B cell (primary cell): ENCODE measurements around the gene NPPB. TPM values are rescaled to one million over a fixed set of nuclear protein-coding genes. Genes with fewer than 3 reads are reported as not detected.
"Not testable (repeated sequence)": the region's sequence is repeated elsewhere in the genome, so short reads cannot be mapped to it uniquely, and the experiment has no call there.

Experiments used
- ATAC-seq: fragments of 200-7000 bp; cut with Tn5 transposase; one replicate; pipeline ENCODE4 v1.10.0; 2021; ENCODE audit warnings: low read depth, mild to moderate bottlenecking, moderate number of reproducible peaks, moderate library complexity
- CTCF ChIA-PET: fragments of 350-600 bp; sonication (Branson Sonifier 250); formaldehyde crosslinking; loops from one replicate; lab custom pipeline; 2021; ENCODE audit warnings: antibody characterized with exemption, inconsistent platforms; lab: Charles Lee
- POLR2A ChIA-PET: fragments of 350-600 bp; sonication (Branson Sonifier 250); formaldehyde crosslinking; loops from one replicate; lab custom pipeline; 2021; ENCODE audit warnings: antibody characterized with exemption; lab: Charles Lee
- DNase-seq: peaks from one replicate; pipeline ENCODE4 v3.0.0; 2013
- H2AFZ ChIP-seq: 2 replicates; pipeline ENCODE4 v1.6.1; 2012; ENCODE audit warnings: mild to moderate bottlenecking, low read depth, low read length; ENCODE audit not compliant: insufficient read depth, poor library complexity, severe bottlenecking
- H3K27ac ChIP-seq, 2 donors: 1 replicate in 1 of 2; 2 replicates in 1 of 2; pipeline ENCODE4 v1.5.1; 2012 to 2013; ENCODE audit warnings: low read length in 2 of 2, mild to moderate bottlenecking in 2 of 2, moderate library complexity in 1 of 2
- H3K27me3 ChIP-seq, 4 experiments: fragments of 200-600 bp in 1 of 4; sonication (generic) in 1 of 4; replicated peaks in 1 of 4; 1 replicate in 2 of 4; 2 replicates in 2 of 4; pipeline versions ENCODE4 v1.6.1 to v1.7.0; 2013 to 2016; ENCODE audit warnings: low read length in 3 of 4, mild to moderate bottlenecking in 2 of 4, mixed read lengths in 1 of 4, moderate library complexity in 1 of 4; ENCODE audit not compliant: insufficient read depth in 4 of 4, control insufficient read depth in 3 of 4; ENCODE audit errors: control extremely low read depth in 1 of 4
- H3K36me3 ChIP-seq, 2 experiments: replicated peaks in 1 of 2; 1 replicate in 1 of 2; 2 replicates in 1 of 2; pipeline versions ENCODE4 v1.6.1 to v1.7.1; 2013; ENCODE audit warnings: low read length in 1 of 2; ENCODE audit not compliant: insufficient read depth in 2 of 2, control insufficient read depth in 1 of 2; ENCODE audit errors: control extremely low read depth in 1 of 2, extremely low read depth in 1 of 2
- H3K4me1 ChIP-seq, 2 donors: fragments of 200-600 bp in 1 of 2; sonication (generic) in 1 of 2; 1 replicate in 1 of 2; 2 replicates in 1 of 2; pipeline versions ENCODE4 v1.5.1 to v1.6.1; 2013 to 2017; ENCODE audit warnings: low read length in 2 of 2; ENCODE audit not compliant: control insufficient read depth in 2 of 2, insufficient read depth in 2 of 2
- H3K4me2 ChIP-seq: replicated peaks from 2 replicates; pipeline ENCODE3; 2012; ENCODE audit warnings: mild to moderate bottlenecking, low read depth, low read length; ENCODE audit not compliant: poor library complexity, severe bottlenecking
- H3K4me3 ChIP-seq, 5 experiments: fragments of 200-600 bp in 1 of 5; sonication (generic) in 1 of 5; 1 replicate in 3 of 5; 2 replicates in 2 of 5; pipeline versions ENCODE4 v1.5.1 to v1.7.0; 2011 to 2016; ENCODE audit warnings: low read length in 4 of 5, mild to moderate bottlenecking in 4 of 5, low read depth in 2 of 5, control low read depth in 1 of 5, moderate library complexity in 1 of 5; ENCODE audit not compliant: insufficient read depth in 1 of 5; ENCODE audit errors: control extremely low read depth in 1 of 5, extremely low read depth in 1 of 5
- H3K79me2 ChIP-seq: fragments of 200-600 bp; sonication (generic); one replicate; pipeline ENCODE4 v1.6.0; 2016; ENCODE audit warnings: low read length; ENCODE audit not compliant: control insufficient read depth, insufficient read depth
- H3K9ac ChIP-seq: fragments of 200-600 bp; sonication (generic); 2 replicates; pipeline ENCODE4 v1.6.1; 2017; ENCODE audit warnings: mild to moderate bottlenecking, low read length, moderate library complexity
- H3K9me3 ChIP-seq, 3 donors: one replicate each; pipeline versions ENCODE4 v1.6.1 to v1.7.1; 2013; ENCODE audit warnings: low read length in 2 of 3; ENCODE audit not compliant: control insufficient read depth in 2 of 3, insufficient read depth in 1 of 3; ENCODE audit errors: control extremely low read depth in 1 of 3
- H4K20me1 ChIP-seq: 2 replicates; pipeline ENCODE4 v1.6.0; 2012; ENCODE audit warnings: mild to moderate bottlenecking, low read length; ENCODE audit not compliant: insufficient read depth, control insufficient read depth, poor library complexity, severe bottlenecking
- H3K27ac Mint-ChIP-seq: one replicate; pipeline ENCODE4 v1.8.0; 2021; ENCODE audit warnings: mixed read lengths
- H3K27me3 Mint-ChIP-seq: one replicate; pipeline ENCODE4 v1.8.0; 2021; ENCODE audit warnings: mixed read lengths
- H3K4me1 Mint-ChIP-seq: one replicate; pipeline ENCODE4 v1.8.0; 2021; ENCODE audit warnings: mixed read lengths
- H3K4me3 Mint-ChIP-seq: one replicate; pipeline ENCODE4 v1.8.0; 2021; ENCODE audit warnings: mixed read lengths
- H3K9me3 Mint-ChIP-seq: one replicate; pipeline ENCODE4 v1.8.0; 2022; ENCODE audit warnings: mixed read lengths; ENCODE audit not compliant: insufficient read depth
- CTCF ChIP-seq: fragments of 200-600 bp; IDR thresholded peaks from one replicate; pipeline ENCODE4 v1.8.0; 2022; ENCODE audit warnings: antibody characterized with exemption, mild to moderate bottlenecking
- EZH2 ChIP-seq: IDR thresholded peaks from 2 replicates; pipeline ENCODE4 v1.6.1; 2012; ENCODE audit warnings: borderline replicate concordance, low read depth, mild to moderate bottlenecking, moderate library complexity, low read length; ENCODE audit not compliant: insufficient read depth, poor library complexity, severe bottlenecking
- WGBS: methylation state at CpG from one replicate; pipeline ENCODE4 v1.1.5; 2013; ENCODE audit warnings: missing lambda C conversion rate; ENCODE audit not compliant: insufficient coverage; 5-methylcytosine and 5-hydroxymethylcytosine counted together
- intact Hi-C: fragments of 100-400 bp; cut with micrococcal nuclease; formaldehyde crosslinking; loops from one replicate; pipeline ENCODE4 v1.10.0; 2022
- polyA plus RNA-seq: library from polyadenylated mRNA; depleted of rRNA; stranded (reverse); fragments of >200 nt; gene quantifications from 2 replicates; pipeline ENCODE4 v1.2.3, GENCODE V29; 2012
- total RNA-seq, 2 donors: library from RNA; stranded (reverse); fragments of 120-200 nt in 1 of 2; gene quantifications; 1 replicate in 1 of 2; 2 replicates in 1 of 2; pipeline versions ENCODE4 v1.2.3 to v1.2.4, GENCODE V29; 2013 to 2022

NPPB gene
- total and polyA plus RNA-seq, 2 donors (not counting 1 experiment from before 2014, with no cell fraction given), result not detected

- H3K4me3 ChIP-seq, H3K27ac Mint-ChIP-seq, H3K4me2 ChIP-seq, H4K20me1 ChIP-seq, H3K27ac ChIP-seq, H3K36me3 ChIP-seq, H3K79me2 ChIP-seq, H3K9me3 Mint-ChIP-seq, H3K9ac ChIP-seq, H3K27me3 ChIP-seq, H2AFZ ChIP-seq, DNase-seq, H3K9me3 ChIP-seq, H3K27me3 Mint-ChIP-seq, ATAC-seq, H3K4me3 Mint-ChIP-seq: not testable (repeated sequence)
- H3K4me1 ChIP-seq, result peaks cover 3 to 11% of the 10 kb centered on the region in 2 donors
- ChIA-PET CTCF (interaction anchor here (1.0 kb wide), 1 partner anchor 65 kb away, joined by 3 read pairs; no protein-coding TSS in a partner anchor), POLR2A (interaction anchor here (0.6 kb wide), 1 partner anchor 248 kb away, joined by 6 read pairs; no protein-coding TSS in a partner anchor)
- WGBS, result no CpG with 5 or more reads among the region's 5 CpGs
- intact Hi-C loops, result loop anchor here (10.0 kb wide), 1 partner anchor 251 kb away; no protein-coding TSS in a partner anchor
- peaks cover 15% of the 10 kb centered on the region for H3K4me1 Mint-ChIP-seq
Observed at GRCh38 chr1:11904156-11904555, 45.4 kb upstream of the NPPB start.

GRCh38 chr1:11903210-11903609 is 44.5 kb upstream of the NPPB start:
- Mint-ChIP-seq H3K4me3 (no peak overlapping the region), H3K27me3 (peaks cover 12% of the 10 kb centered on the region), H3K9me3 (no peaks in the 10 kb centered on the region), H3K27ac (no peak overlapping the region), H3K4me1 (peaks cover 13% of the 10 kb centered on the region)
- TF ChIP-seq CTCF, result no peak
- TF ChIP-seq EZH2, result no peak
- no peak overlapping the region for H3K4me2 ChIP-seq
- ATAC-seq, result no peak
- peaks cover 3 to 11% of the 10 kb centered on the region in 2 donors for H3K4me1 ChIP-seq
- peaks cover 0 to 3% (median 0%) of the 10 kb centered on the region in 3 donors for H3K9me3 ChIP-seq
- peaks cover 3% of the 10 kb centered on the region for H3K79me2 ChIP-seq
- H2AFZ ChIP-seq, result no peak overlapping the region
- no peaks in the 10 kb centered on the region for H3K36me3 ChIP-seq
- ChIA-PET POLR2A (interaction anchor here (0.6 kb wide), 1 partner anchor 247 kb away, joined by 6 read pairs; no protein-coding TSS in a partner anchor), CTCF (interaction anchor here (0.6 kb wide), 1 partner anchor 260 kb away, joined by 5 read pairs; no protein-coding TSS in a partner anchor)
- no peaks in the 10 kb centered on the region for H4K20me1 ChIP-seq
- no peak for DNase-seq
- H3K9ac ChIP-seq, result no peak overlapping the region
- no peak overlapping the region for H3K27ac ChIP-seq
- WGBS, result no CpG with 5 or more reads among the region's 1 CpG
- intact Hi-C loops, result loop anchor here (10.0 kb wide), 1 partner anchor 252 kb away; no protein-coding TSS in a partner anchor
- H3K27me3 ChIP-seq, result peaks cover 0 to 14% (median 9%) of the 10 kb centered on the region in 4 experiments
- H3K4me3 ChIP-seq, result no peak overlapping the region

GRCh38 chr1:11901446-11901845 is 42.7 kb upstream of the NPPB start:
- H3K27ac ChIP-seq, CTCF ChIA-PET, H3K9ac ChIP-seq, H2AFZ ChIP-seq, H3K36me3 ChIP-seq, DNase-seq, H3K79me2 ChIP-seq, H3K4me3 ChIP-seq, H3K4me2 ChIP-seq, H3K9me3 Mint-ChIP-seq, H3K27ac Mint-ChIP-seq, H3K9me3 ChIP-seq, ATAC-seq, H3K4me1 Mint-ChIP-seq, H4K20me1 ChIP-seq, H3K4me3 Mint-ChIP-seq, H3K4me1 ChIP-seq: not testable (repeated sequence)
- H3K27me3 Mint-ChIP-seq, result peaks cover 18% of the 10 kb centered on the region
- POLR2A ChIA-PET, result interaction anchor here (0.7 kb wide), 2 partner anchors 57 to 104 kb away, joined by 4 read pairs; no protein-coding TSS in a partner anchor
- intact Hi-C loops, result loop anchor here (10.0 kb wide), 1 partner anchor 253 kb away; no protein-coding TSS in a partner anchor
- 92% methylated on average over 8 of the region's 9 CpGs for WGBS
- peaks cover 0 to 14% (median 9%) of the 10 kb centered on the region in 4 experiments for H3K27me3 ChIP-seq
